ENCODE measurements around the gene ZNF212. TPM values are rescaled to one million over a fixed set of nuclear protein-coding genes. Genes with fewer than 3 reads are reported as not detected.

Gene ZNF212
- total and polyA plus RNA-seq, 9 of the 15 experiments (the other 6 are each of a cell fraction or from before 2014, with no cell fraction given), result 1.8 to 21.4 (median 7.2) TPM

DNA sequence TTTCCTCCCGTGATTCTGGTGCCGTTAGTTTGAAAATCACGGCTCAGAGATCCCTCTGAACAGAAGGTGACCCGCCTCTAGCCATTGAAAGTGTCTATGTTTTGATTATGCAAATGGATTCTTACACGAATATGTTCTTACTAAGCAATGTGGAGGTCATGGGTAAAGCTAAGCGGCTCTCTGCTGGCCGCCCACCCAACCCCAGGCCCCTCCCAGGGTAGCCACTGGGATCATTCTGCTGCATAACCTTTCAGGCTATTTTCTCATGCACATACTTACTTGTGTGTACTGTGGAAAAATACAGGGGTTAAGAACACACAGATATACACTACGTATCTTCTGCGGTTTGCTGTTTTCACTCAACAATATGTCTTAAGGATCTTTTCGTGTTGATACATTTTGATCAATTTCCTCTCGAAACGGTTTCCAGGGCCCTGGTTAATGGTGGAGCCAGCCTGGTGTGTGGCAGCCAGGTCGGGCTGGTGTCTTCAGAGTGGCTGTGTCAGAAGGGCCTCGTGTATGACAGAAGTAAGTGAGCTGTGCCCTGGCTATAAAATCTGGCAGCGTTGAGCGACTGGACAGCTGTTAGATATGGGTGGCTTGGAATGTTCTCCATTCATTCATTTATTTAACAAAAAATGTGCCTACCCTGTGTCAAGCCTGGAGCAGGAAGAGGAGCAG lies 52.5 kb downstream of the ZNF212 start:
- DNase-seq (ENCODE audit: extremely low read depth in 1 of 4, low spot score in 3 of 4), result no peak
- in situ Hi-C loops (cut with MboI) (no loop called here), intact Hi-C loops (cut with micrococcal nuclease) (no loop called here)
- FAIRE-seq, result no peak
- ChIA-PET POLR2A (interaction anchor here (1.5 kb wide), 1 partner anchor 18 kb away, joined by 3 read pairs; no protein-coding TSS in a partner anchor), CTCF (ENCODE audit: low intra/inter-chr PET ratio) (no interaction called here)
- TF ChIP-seq, protein P1, sequence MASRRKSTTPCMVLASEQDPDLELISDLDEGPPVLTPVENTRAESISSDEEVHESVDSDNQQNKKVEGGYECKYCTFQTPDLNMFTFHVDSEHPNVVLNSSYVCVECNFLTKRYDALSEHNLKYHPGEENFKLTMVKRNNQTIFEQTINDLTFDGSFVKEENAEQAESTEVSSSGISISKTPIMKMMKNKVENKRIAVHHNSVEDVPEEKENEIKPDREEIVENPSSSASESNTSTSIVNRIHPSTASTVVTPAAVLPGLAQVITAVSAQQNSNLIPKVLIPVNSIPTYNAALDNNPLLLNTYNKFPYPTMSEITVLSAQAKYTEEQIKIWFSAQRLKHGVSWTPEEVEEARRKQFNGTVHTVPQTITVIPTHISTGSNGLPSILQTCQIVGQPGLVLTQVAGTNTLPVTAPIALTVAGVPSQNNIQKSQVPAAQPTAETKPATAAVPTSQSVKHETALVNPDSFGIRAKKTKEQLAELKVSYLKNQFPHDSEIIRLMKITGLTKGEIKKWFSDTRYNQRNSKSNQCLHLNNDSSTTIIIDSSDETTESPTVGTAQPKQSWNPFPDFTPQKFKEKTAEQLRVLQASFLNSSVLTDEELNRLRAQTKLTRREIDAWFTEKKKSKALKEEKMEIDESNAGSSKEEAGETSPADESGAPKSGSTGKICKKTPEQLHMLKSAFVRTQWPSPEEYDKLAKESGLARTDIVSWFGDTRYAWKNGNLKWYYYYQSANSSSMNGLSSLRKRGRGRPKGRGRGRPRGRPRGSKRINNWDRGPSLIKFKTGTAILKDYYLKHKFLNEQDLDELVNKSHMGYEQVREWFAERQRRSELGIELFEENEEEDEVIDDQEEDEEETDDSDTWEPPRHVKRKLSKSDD (conservative IDR thresholded peaks at IDR 0.05; ENCODE audit: low read length), result no peak
- TF ChIP-seq PHF8 (IDR thresholded peaks at IDR 0.05; ENCODE audit: borderline replicate concordance, low read length), result peak; percentile 15; the same call in 1 of the 2 replicates
- Histone ChIP-seq H3K4me2 (ENCODE audit: insufficient read depth, low read length) (no peak overlapping the region), H4K20me1 (replicated peaks; ENCODE audit: control insufficient read depth, insufficient read depth, low read length) (0 out of 2 replicates have a peak, but pooled peaks cover 5% of the 10 kb centered on the region), H3K9ac (ENCODE audit: insufficient read depth in 1 of 2, low read depth in 2 of 2, low read length in 2 of 2) (no peak overlapping the region), H2AFZ (ENCODE audit: low read depth, low read length) (no peak overlapping the region), H3K36me3 (ENCODE audit: control insufficient read depth, insufficient read depth, low read length) (no peaks in the 10 kb centered on the region), H3K9me3 (replicated peaks; ENCODE audit: control insufficient read depth, insufficient read depth, low read depth, low read length) (no peaks in the 10 kb centered on the region), H3K79me2 (ENCODE audit: control insufficient read depth, insufficient read depth, low read length) (no peaks in the 10 kb centered on the region), H3K27ac (ENCODE audit: extremely low read depth, low read depth, low read length) (no peak overlapping the region), H3K4me3 (no peak overlapping the region), H3K27me3 (ENCODE audit: control insufficient read depth in 2 of 2, insufficient read depth in 2 of 2, low read length in 2 of 2) (peaks cover 9 to 76% of the 10 kb centered on the region in 2 experiments; a peak in 4 of 5 replicates), H3K9me1 (ENCODE audit: control insufficient read depth, insufficient read depth, low read length) (peaks cover 4% of the 10 kb centered on the region), H3K4me1 (replicated peaks in 1 of 2; ENCODE audit: control insufficient read depth in 2 of 2, insufficient read depth in 2 of 2, low read length in 2 of 2) (peaks cover 0 to 11% of the 10 kb centered on the region in 2 experiments; a peak in 1 of 5 replicates)
- BruUV-seq (replicated peaks), result no TSS peak
- no peak for ATAC-seq
- 29% methylated on average over 16 of the region's 16 CpGs for WGBS (ENCODE audit: insufficient coverage, low coverage, missing lambda C conversion rate)

All from K562 (cell line).